HTERT RPE-1 (cell line): Measurements from ENCODE around the gene SLC9A7.

Experiments used
- in situ Hi-C: fragments of 300-500 bp; cut with MboI; formaldehyde crosslinking; loops from 4 replicates; pipeline ENCODE4 v1.14.3; 2020; ENCODE audit warnings: low sequenced_read_pairs

SLC9A7 gene

DNA sequence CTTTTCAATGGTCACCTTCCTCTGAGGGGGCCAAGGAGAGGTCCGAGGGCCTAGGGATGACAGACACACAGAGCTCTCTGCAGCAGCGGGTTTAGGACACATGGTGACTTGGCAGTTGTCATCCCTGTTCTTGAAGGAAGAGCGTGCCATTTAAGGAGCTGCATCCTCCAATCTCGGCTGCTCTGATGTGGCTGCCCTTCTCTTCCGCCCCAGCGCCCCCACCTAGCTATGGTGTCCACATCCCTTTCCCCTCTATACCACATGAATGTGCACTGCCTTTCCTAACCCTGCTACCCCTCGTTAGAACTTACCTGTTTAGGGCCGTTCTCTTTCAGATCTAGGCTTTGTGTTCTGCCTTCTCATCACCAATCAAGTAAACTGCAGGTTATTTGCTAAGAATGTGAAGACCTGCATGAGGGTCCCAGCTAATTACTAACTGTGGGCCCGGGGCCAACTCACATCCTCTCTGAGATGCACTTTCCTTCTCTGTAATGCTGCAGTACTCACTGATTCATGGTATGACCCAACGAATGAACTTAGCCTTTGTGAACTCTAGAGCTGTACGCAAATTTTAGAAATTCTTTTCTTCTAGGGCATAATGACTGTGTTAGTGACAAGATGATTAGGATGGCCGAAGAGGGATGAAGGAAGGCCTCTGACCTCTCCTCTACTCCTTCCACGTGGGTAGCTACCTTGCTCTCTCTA, 147.1 kb downstream of the SLC9A7 start:
- in situ Hi-C loops, result no loop called here

DNA sequence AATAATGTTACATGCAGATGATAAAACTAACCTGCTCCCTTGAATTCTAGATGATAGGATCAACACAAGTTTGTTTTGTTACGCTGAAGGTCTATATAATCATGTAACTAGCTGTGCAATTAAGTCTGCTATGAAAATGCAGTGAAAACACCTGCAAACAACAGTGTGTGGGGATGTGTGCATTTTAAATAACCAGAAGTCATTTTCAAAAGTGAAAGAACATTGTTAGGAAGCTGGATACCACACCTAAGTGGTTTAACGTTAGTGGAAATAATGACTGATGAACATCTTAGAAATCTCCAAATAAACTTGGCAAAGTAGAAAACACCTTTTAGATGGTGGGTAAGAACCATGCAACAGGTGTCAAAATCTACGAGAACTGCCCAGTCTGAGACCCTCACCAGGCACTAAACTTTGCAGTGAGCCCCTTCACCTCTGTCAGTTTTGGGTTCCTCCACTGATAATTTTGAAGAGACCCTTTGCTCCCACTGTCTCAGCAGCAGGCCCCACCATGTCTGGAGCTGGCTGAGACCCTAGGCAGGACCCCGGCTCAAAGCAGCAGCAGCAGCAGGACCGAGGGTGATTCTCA, 148.8 kb downstream of the SLC9A7 start:
- in situ Hi-C loops, result no loop called here

DNA sequence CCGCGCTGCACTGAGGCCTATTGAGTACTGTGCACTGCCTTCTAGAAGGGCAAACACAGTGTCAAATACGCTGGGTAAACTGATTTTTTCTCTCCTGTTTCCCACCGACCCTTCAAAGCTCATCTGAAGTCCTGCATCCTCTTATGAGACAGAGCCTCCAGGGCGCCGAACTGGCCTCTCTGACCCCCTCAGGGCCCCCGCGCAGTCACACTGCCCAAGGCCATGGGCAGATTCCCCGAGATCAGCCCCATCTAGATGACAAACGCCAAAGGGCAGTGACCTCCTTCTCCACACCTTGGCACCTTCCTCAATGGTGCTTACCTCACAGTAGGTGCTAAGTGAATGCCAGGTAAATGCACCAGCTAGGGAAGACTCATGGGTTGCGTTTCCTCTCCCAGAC, 151.0 kb downstream of the SLC9A7 start:
- in situ Hi-C loops, result no loop called here

DNA sequence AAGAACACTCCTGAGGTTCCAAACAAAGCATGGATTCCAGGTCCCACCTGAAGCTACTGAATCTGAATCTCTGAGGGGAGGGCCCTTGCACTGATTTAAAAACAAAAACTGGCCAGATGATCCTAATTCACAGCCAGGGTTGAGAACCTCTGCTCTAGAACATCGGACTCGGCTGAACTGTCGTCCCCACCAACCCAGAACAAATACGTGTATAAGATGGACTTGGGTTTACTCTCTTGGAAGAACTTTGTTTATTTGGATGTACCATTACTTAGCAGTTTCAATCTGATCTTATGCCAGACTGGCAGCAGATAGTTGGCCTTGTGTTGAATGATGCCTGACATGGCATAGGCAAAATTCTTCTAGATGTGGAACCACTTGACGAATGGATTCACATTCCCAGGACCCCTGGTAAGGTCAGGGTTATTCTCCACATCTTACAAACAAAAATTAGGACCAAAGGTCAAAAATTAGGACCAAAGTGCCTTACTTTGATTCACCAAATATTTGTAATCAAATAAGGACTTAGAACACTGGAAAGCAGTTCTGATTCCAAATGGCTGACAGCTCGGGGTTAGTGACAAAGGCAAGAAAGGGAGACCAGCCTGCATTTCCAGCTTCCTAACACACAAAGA, 156.3 kb downstream of the SLC9A7 start:
- in situ Hi-C loops, result no loop called here

DNA sequence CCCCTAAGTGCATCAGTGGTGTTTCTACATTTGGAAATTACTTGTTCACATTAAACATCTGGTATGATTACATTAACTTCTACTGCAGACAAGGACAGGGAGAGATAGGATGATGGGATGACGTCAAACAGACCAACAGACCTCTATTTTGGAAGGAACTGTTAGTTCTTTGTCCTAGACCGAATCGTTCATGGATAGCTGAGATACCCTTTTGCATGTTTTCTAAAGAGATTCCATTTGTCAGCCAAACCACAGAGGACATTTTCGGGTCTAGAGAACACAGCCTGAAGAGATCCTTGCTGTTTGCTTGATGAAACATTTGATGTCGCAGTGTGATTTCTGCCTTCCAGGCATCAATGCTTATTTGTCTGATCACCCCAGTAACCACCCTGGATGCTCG, 157.6 kb downstream of the SLC9A7 start:
- in situ Hi-C loops, result no loop called here

DNA sequence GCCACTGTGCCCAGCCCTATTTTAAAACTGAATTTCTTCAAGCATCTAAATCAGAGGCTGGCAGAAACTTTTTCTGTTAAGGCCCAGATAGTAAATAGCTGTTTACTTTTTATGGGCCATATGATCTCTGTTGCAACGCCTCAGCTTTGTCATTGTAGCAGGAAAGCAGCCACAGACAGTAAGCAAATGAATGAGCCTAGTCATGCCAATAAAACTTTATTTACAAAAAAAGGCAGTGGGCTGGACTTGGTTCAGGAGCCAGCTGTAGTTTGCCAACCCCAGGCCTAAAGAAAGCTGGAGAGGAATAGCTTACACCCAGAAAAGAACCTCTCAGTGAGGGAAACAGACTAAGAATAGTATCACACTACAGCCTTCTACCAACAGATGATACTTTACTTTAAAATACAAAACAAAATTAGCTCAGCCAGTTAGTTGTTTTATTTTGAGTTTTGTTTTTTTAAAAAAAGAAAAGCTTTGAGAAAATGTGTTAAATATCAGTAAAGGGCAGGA, 159.8 kb downstream of the SLC9A7 start:
- in situ Hi-C loops, result no loop called here

DNA sequence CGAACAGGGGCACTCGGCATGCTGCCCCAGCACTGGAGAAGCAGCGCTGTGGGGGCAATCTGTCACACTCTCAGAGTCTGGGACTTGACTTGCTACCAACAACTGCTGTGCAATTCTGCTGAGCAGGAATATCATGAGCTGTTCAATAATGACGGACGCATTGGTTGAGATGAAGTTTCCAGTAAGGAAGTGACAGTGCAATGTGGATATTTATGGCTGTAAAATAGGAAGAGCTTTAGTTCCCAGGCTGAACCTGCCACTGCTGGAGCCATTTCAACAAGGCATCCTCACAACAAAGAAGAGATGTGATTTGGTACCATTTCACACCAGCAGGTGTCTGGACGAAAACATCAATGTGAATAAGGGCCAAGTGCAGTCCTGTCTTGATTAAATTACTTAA, 161.1 kb downstream of the SLC9A7 start:
- in situ Hi-C loops, result no loop called here

DNA sequence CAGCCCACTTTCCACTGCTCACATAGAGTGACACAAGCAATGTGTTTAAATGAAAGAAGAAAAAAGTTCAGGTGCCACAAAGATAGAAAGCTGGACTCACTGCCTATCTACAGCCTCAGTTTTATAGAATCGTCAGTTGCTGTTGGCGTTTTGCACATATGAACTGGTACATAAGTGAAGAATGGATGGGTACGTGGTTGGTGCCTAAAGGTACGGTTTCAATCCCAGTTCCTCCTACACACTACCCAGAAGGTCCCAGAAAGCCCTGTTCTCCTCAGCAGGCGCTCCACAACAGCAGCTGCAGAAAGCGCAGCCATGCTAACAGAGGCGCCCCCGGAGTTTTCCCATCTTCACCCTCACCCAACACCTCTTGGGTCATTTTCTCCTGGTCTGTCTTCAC, 161.7 kb downstream of the SLC9A7 start:
- in situ Hi-C loops, result no loop called here

DNA sequence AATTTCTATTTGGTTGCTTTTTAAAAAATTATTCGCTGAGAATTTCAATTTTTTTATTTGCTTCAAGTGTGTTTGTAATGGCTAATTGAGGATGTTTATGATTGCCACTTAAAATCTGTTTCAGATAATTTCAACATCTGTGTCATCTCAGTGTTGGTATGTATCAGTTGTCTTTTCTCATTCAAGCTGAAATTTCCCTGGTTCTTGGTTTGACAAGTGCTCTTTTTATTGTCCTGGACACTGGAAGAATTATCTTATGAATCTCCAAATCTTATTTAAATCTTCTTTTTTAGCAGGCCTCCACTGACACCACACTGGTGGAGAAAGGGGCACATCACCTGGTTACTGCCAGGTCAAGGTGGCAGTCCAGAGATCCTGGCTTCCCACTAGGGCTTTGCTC, 163.8 kb downstream of the SLC9A7 start:
- in situ Hi-C loops, result no loop called here

DNA sequence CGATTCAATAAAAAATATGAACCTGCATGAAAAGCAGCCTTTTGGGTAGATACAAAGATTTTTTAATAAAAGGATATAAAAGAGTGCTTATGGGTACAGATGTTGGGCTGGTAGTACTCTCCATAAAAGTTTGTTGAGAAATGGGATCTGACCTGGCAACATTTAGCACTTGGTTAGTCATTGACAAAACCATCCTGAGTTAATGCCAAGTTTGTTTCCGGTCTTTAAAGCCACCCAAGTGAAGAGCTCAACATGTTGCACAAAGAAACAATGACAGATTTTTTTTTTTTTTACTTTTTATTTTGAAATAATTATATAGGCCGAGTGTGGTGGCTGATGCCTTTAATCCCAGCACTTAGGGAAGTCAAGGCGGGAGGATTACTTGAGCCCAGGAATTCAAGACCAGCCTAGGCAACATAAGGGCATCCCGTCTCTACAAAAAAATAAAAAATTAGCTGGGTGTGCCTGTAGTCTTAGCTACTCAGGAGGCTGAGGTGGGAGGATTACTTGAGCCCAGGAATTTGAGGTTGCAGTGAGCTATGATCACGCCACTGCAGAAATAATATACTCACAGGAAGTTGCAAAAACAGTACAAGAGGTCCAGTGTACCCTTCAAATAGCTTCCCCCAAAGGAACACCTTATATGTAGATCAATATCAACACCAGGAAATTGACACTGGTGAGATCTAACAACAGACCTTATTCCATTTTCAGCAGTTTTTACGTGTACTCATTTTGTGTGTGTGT, 168.8 kb downstream of the SLC9A7 start:
- in situ Hi-C loops, result no loop called here

DNA sequence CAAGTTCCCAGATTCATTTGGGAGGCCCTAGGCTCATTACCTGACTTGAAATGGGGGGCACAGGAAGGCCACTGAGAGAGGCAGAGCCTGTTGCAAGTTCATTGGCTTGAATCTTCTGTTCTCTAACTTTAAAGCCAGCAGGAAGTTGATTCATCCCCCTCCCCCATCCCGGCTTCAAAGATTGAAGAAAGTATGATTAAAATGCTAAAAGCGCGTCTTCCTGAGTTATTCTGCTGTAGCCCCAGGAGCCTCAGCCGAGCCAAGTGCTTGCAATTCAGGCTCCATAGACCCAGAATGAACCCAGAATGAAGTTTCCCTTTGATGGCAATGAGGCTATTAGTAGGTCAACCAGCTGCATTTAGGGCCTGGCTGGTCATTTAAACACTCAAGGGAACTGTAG, 170.7 kb downstream of the SLC9A7 start:
- in situ Hi-C loops, result no loop called here

DNA sequence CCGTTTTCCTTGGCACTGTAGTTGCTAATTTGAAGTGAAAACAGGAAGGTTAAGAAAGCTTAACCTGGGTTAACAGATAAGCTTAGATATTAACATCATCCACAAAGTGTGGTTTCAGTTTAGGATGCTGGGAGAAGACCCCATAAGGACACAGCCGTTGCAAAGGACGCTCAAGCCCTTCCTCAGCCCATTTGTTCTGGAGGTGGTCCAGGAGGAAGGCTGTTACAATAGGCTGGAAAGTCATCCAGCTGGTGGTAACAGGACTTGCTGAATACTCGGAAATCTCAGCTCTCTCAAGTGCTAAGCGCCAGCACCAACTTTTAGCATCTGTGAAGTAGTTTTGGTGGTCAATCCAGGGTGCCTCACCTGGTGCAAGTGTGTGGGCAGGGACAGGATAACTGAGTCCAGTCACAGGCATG, 171.2 kb downstream of the SLC9A7 start:
- in situ Hi-C loops, result no loop called here

DNA sequence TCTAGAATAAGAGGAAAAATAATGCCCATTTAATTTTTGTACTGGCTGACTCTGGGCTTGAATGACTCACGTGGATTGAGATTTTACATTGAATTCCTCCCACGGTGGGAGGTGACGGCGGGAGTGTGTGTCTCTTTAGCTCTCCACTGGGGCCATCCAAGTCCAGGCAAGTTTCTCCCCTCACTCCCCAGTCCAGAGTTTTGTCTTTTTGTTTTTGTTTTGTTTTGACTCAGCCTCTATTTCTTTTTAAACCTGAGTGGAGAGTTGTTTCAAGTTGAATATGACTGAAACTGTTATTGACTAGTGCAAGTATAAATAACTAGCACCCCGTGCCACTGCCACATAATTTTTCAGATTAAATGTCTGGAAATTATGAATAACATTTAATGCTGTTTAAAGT, 171.8 kb downstream of the SLC9A7 start:
- in situ Hi-C loops, result no loop called here

DNA sequence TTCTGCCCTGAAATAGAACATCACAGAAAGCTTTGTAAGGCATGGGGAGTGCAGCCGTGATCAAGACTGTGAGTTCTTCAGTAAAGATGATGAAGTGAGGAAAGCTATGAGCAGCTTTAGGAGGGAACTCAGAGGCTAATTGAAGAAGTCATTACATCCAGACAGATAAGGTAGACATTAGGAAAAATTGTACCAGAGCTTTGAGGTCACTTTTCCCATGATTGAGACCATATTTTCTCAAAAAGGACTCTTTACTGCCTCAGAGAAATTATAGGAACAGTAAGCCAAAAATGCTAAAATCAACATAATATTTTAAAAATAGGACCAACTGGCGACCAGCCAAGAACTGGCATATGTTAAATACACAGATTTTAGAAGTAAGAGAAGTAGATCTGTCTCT, 174.2 kb downstream of the SLC9A7 start:
- in situ Hi-C loops, result no loop called here

DNA sequence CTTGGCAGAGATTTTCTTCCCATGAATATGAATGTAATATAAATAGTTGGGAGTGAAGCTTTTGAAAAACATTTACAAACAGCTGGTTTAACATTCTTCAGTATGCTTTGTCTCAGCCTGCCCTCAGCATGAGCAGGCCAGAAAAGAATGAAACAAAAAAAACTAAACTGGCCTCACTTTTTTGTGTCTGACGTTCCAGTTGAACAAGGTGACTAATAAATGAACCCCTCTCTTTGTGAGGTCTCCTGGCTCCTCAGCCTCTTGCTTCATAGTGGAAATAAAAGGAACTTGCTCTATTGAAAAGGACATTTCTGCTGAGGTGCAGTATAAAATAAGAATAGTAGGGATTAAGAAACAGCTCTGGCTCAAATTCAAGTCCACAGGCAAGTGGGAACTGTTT, 176.0 kb downstream of the SLC9A7 start:
- in situ Hi-C loops, result no loop called here

DNA sequence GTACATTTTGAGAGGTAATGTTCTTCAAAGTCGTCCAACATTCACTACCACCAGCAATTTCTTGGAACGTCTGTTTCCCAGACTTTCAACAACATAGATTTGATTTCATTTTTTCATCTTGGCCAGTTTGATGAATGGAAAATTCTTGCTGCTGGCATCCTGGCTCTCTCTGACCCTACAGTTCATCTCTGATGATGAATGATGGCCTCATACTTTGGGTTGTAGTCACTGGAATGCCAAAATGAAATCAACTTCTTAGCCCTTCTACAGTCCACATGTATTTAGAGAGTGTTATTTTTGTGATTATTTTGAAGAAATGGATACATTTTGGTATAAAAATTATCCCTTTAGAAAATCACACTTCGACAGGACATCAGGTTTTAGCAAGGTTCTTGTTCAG, 176.6 kb downstream of the SLC9A7 start:
- in situ Hi-C loops, result no loop called here

DNA sequence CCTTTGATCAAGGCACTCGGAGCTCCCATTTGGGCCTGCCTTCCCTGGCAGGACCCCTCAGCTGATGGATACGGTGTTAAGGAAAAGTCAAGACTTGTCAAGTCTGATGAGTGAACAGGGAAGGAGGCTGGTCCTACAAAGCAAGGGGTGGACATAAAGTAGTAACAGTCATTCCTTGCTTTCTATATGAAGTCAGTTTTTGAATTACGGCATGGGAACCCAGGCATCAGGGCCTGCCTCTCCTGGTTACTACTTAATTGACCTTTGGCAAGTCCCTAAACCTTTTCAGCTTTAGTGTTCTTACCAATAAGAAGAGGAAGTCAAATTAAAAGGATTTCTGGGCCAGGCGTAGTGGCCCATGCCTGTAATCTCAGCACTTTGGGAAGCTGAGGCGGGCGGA, 178.3 kb downstream of the SLC9A7 start:
- in situ Hi-C loops, result no loop called here

DNA sequence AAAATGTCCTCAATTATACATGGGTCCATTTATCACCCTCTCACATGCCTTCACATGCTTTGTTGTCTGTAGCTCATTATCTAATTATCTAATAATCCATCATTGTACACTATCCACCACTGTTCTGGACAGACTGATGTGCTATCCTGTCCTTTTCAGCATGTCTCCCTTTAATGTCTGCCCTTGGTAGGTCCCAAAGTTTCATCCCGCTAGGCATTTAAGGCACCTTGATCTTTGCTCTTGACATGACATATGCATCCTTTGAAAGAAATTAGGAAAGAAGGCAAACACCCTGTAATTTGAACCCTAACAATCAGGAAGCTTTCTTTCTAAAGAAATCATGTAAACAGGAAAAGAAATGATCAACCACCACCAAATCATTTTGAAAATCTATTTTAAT, 179.7 kb downstream of the SLC9A7 start:
- in situ Hi-C loops, result no loop called here

DNA sequence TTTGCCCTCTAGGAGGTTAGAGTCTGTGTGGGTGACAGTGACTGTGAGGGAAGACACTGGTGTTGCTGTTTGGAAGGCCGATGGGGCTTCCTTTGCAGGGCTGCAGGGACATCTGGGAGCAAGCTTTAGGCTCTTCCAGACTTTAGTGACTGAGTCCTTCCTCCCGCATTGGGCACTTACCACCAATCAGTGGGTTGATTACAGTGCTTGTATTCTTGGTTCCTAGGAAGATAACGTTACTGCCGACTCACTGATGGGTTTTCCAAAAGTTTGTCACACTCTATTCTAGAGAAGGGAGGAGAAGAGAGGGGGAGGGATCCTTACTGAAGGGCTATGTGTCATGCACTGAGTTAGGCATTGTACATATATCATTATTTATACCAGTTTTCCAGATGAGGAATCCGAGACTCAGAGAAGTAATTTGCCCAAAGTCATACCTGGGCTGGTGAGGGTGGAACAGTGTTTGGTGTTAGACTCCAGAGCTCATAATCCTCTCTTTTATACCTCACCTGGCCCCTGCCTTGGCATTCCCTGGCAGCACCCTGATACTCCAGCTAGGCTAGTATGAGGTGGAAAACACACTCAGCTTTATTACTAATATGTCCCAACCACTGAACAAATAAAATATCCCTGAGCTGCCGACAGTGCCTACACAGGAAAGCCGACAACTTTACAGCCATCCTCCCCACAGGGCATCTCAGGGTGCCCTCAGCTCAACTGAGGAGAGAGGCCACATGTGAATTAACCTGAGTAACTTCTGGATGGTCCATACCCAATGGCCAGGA, 181.5 kb downstream of the SLC9A7 start:
- in situ Hi-C loops, result no loop called here

DNA sequence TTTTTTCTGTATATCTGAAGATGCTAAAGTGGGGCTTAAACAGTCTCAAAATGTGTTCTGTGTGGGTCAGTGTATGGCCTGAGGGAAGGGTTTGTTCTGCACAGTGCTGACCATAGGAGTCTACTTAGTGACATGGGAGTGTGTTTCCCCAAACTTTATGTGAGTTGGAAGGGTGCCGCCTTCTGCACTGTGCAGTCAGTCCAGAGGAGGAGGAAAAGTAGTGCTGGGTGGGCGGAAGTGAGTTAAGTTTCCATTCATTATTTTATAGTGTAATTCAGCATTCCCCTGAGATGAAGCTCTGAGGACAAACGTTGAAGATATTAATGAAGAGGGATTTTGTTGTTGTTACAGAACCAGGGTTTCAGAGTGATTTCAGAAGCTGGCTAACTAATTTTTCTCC, 182.5 kb downstream of the SLC9A7 start:
- in situ Hi-C loops, result no loop called here

DNA sequence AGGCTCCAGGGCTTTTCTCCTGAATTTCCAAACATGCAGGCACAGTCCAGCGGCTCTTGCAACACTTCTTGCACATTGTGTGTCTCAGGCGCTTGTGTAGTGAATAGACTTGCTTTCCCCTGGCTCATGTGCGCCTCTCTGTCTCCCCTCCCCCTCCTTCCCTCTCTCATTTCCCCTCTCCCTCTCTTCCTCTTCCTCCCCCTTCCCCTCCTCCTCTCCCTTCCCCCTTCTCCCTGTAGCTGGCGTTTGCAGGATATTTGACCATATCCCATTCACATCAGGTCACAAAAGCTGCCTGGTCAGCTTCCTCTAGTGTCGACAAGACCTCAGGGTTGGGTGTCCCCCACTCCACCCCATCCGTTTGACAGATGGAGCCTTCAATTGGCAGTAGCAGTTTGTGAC, 182.9 kb downstream of the SLC9A7 start:
- in situ Hi-C loops, result no loop called here
